Muscle of back (tissue), 11 donors: ENCODE measurements around the gene MRPL12. TPM values are rescaled to one million over a fixed set of nuclear protein-coding genes. Genes with fewer than 3 reads are reported as not detected.
"Not testable (repeated sequence)": the region's sequence is repeated elsewhere in the genome, so short reads cannot be mapped to it uniquely, and the experiment has no call there.

Source experiments
- DNase-seq, 3 donors: peaks; one replicate each; pipeline versions ENCODE4 v3.0.0 to v3.0.0-alpha.2; 2013
- polyA plus RNA-seq, 10 donors: library from polyadenylated mRNA; unstranded; fragments of 120-200 nt; gene quantifications; one replicate each; pipeline ENCODE4 v1.2.1, GENCODE V29; 2013; ENCODE audit not compliant: insufficient read length in 10 of 10

Gene MRPL12
- polyA plus RNA-seq, 10 donors: 44.5 to 62.6 (median 51.9) TPM

GRCh38 chr17:81735264-81736102, 32.3 kb downstream of the MRPL12 start:
- no peak for DNase-seq

- DNase-seq: no peak
These were observed 35.0 kb downstream of the MRPL12 start for GRCh38 chr17:81737947-81738800.

- no peak for DNase-seq
These were observed 35.7 kb downstream of the MRPL12 start for GRCh38 chr17:81738801-81739393.

- DNase-seq: not testable (repeated sequence)
These were observed 36.4 kb downstream of the MRPL12 start for GRCh38 chr17:81739593-81739992.

GRCh38 chr17:81740395-81740961, 37.3 kb downstream of the MRPL12 start:
- no peak for DNase-seq

GRCh38 chr17:81741049-81741593, 38.0 kb downstream of the MRPL12 start:
- DNase-seq: no peak

- no peak for DNase-seq
These were observed 38.7 kb downstream of the MRPL12 start for GRCh38 chr17:81741594-81742452.

Other genes starting within 250 kb of the MRPL12 start
- gene ACTG1, start 190.6 kb upstream of the MRPL12 start, polyA plus RNA-seq: 1,000 to 10,000 TPM; 1,024 to 1,916 (median 1,349) TPM
- gene FSCN2, start 175.0 kb upstream of the MRPL12 start, polyA plus RNA-seq: 1 to 10 TPM; 1.6 to 3.8 (median 2.3) TPM
- 10 to 100 TPM; 12.9 to 23.7 (median 18.7) TPM for gene FAAP100, start 151.0 kb upstream of the MRPL12 start, polyA plus RNA-seq
- 10 to 100 TPM; 43.8 to 57.8 (median 50.6) TPM for gene NPLOC4, start 66.3 kb upstream of the MRPL12 start, polyA plus RNA-seq
- gene TSPAN10, start 66.2 kb upstream of the MRPL12 start, polyA plus RNA-seq: 1 to 10 TPM in 4 of 10 donors, under 1 TPM in 6; 0.49 to 1.4 (median 0.92) TPM
- gene PDE6G, start 46.8 kb upstream of the MRPL12 start, polyA plus RNA-seq: 1 to 10 TPM; 2.5 to 5.0 (median 3.4) TPM
- 10 to 100 TPM in 4 of 10 donors, 1 to 10 TPM in 6; 6.0 to 15.8 (median 8.8) TPM for gene OXLD1, start 36.8 kb upstream of the MRPL12 start, polyA plus RNA-seq
- gene CCDC137, start 36.6 kb upstream of the MRPL12 start, polyA plus RNA-seq: 10 to 100 TPM in 9 of 10 donors, 1 to 10 TPM in 1; 8.8 to 16.1 (median 12.5) TPM
- 10 to 100 TPM; 23.4 to 34.1 (median 27.2) TPM for gene ARL16, start 19.6 kb upstream of the MRPL12 start, polyA plus RNA-seq
- 10 to 100 TPM; 41.5 to 61.6 (median 46.8) TPM for gene HGS, start 19.4 kb upstream of the MRPL12 start, polyA plus RNA-seq
- gene SLC25A10, start 8.9 kb downstream of the MRPL12 start, polyA plus RNA-seq: 1 to 10 TPM; 1.7 to 4.9 (median 3.7) TPM
- gene GCGR, start 100.8 kb downstream of the MRPL12 start, polyA plus RNA-seq: under 1 TPM in 1 of 10 donors, not detected in 9; 0.10 TPM
- gene MCRIP1, start 129.9 kb downstream of the MRPL12 start, polyA plus RNA-seq: 100 to 1,000 TPM in 5 of 10 donors, 10 to 100 TPM in 5; 67.2 to 139 (median 102) TPM
- gene PPP1R27, start 131.7 kb downstream of the MRPL12 start, polyA plus RNA-seq: 10 to 100 TPM; 13.2 to 84.6 (median 36.4) TPM
- 100 to 1,000 TPM; 359 to 534 (median 424) TPM for gene P4HB, start 157.2 kb downstream of the MRPL12 start, polyA plus RNA-seq
- 100 to 1,000 TPM; 128 to 225 (median 163) TPM for gene ARHGDIA, start 168.0 kb downstream of the MRPL12 start, polyA plus RNA-seq
- gene ALYREF, start 188.2 kb downstream of the MRPL12 start, polyA plus RNA-seq: 10 to 100 TPM; 49.7 to 81.7 (median 60.7) TPM
- 100 to 1,000 TPM in 4 of 10 donors, 10 to 100 TPM in 6; 77.7 to 136 (median 93.3) TPM for gene ANAPC11, start 188.4 kb downstream of the MRPL12 start, polyA plus RNA-seq
- 1 to 10 TPM in 2 of 10 donors, under 1 TPM in 5, not detected in 3; 0.13 to 1.2 (median 0.64) TPM for gene NPB, start 198.9 kb downstream of the MRPL12 start, polyA plus RNA-seq
- gene PCYT2, start 208.0 kb downstream of the MRPL12 start, polyA plus RNA-seq: 10 to 100 TPM in 6 of 10 donors, 1 to 10 TPM in 4; 7.9 to 14.0 (median 10.2) TPM
- 1 to 10 TPM; 5.3 to 9.4 (median 6.9) TPM for gene SIRT7, start 214.8 kb downstream of the MRPL12 start, polyA plus RNA-seq
- 10 to 100 TPM; 12.3 to 14.8 (median 13.9) TPM for gene MAFG, start 224.4 kb downstream of the MRPL12 start, polyA plus RNA-seq
- 100 to 1,000 TPM in 1 of 10 donors, 10 to 100 TPM in 9; 52.3 to 103 (median 61.8) TPM for gene PYCR1, start 233.9 kb downstream of the MRPL12 start, polyA plus RNA-seq
- 10 to 100 TPM in 9 of 10 donors, 1 to 10 TPM in 1; 8.9 to 29.8 (median 22.3) TPM for gene MYADML2, start 243.9 kb downstream of the MRPL12 start, polyA plus RNA-seq